H1 (cell line): Measurements from ENCODE around the gene ISX. TPM values are rescaled to one million over a fixed set of nuclear protein-coding genes. Genes with fewer than 3 reads are reported as not detected.

Source experiments
- ASH2L ChIP-seq: fragments of 200-600, 300-600 bp; sonication (generic); IDR thresholded peaks from one replicate; pipeline ENCODE4 v1.7.1; 2017; ENCODE audit warnings: low read length
- CTCF ChIP-seq, 3 experiments: IDR thresholded peaks; 1 replicate in 2 of 3; 2 replicates in 1 of 3; pipeline versions ENCODE4 v1.5.1 to v1.6.1; 2011; ENCODE audit warnings: low read length in 3 of 3, mild to moderate bottlenecking in 3 of 3, inconsistent platforms in 2 of 3, low read depth in 1 of 3, moderate library complexity in 1 of 3; ENCODE audit not compliant: insufficient read depth in 1 of 3; ENCODE audit errors: control extremely low read depth in 1 of 3
- HDAC2 ChIP-seq, 2 experiments: fragments of 300-600 bp in 1 of 2; sonication (generic) in 1 of 2; IDR thresholded peaks; 2 replicates each; pipeline ENCODE4 v1.6.1; 2011 to 2012; ENCODE audit warnings: low read depth in 2 of 2, low read length in 2 of 2, mild to moderate bottlenecking in 2 of 2, moderate library complexity in 2 of 2, borderline replicate concordance in 1 of 2, inconsistent platforms in 1 of 2
- KDM1A ChIP-seq: fragments of 200-600, 300-600 bp; sonication (generic); IDR thresholded peaks from 2 replicates; pipeline ENCODE4 v1.7.1; 2016; ENCODE audit warnings: mild to moderate bottlenecking, low read length, borderline replicate concordance
- MAFK ChIP-seq: IDR thresholded peaks from 2 replicates; pipeline ENCODE4 v1.6.1; 2012; ENCODE audit warnings: low read depth, mild to moderate bottlenecking, improper control_type of control experiment, low read length
- POLR2A ChIP-seq, 2 experiments: IDR thresholded peaks; 1 replicate in 1 of 2; 2 replicates in 1 of 2; pipeline ENCODE4 v1.6.1; 2011; ENCODE audit warnings: low read depth in 2 of 2, low read length in 2 of 2, mild to moderate bottlenecking in 2 of 2; ENCODE audit errors: control extremely low read depth in 1 of 2
- RXRA ChIP-seq: IDR thresholded peaks from 2 replicates; pipeline ENCODE4 v1.6.1; 2011; ENCODE audit warnings: low read depth, mild to moderate bottlenecking, low read length, moderate library complexity; ENCODE audit not compliant: insufficient read depth
- SIN3A ChIP-seq, 2 experiments: IDR thresholded peaks in 1 of 2; conservative IDR thresholded peaks in 1 of 2; 2 replicates each; pipeline ENCODE4 v1.6.1; 2011 to 2012; ENCODE audit warnings: low read length in 2 of 2, improper control_type of control experiment in 1 of 2, low read depth in 1 of 2, mild to moderate bottlenecking in 1 of 2
- TEAD4 ChIP-seq: IDR thresholded peaks from 2 replicates; pipeline ENCODE4 v1.6.1; 2012; ENCODE audit warnings: low read depth, low read length, inconsistent platforms, mixed read lengths
- polyA plus RNA-seq, 7 experiments: library from polyadenylated mRNA; depleted of rRNA in 3 of 7; stranded (reverse) in 5 of 7; unstranded in 2 of 7; fragments of >200 nt in 5 of 7; fragments of 200-250 nt in 2 of 7; gene quantifications; 1 replicate in 5 of 7; 2 replicates in 1 of 7; 4 replicates in 1 of 7; pipeline versions ENCODE4 v1.2.1 to v1.2.3, GENCODE V29; 2011 to 2013; ENCODE audit warnings: missing spikeins in 2 of 7, mixed read lengths in 2 of 7
- total RNA-seq: library from RNA; stranded (reverse); fragmentation: NEBNext Ultra II Directional; extraction: Animal tissue kit (Norgen Biotek cat#: 25700); gene quantifications from 2 replicates; pipeline ENCODE4 v1.2.1, GENCODE V29; 2021

Gene ISX
- total and polyA plus RNA-seq, 2 of the 8 experiments (the other 6 are each of a cell fraction or from before 2014, with no cell fraction given) = not detected

DNA sequence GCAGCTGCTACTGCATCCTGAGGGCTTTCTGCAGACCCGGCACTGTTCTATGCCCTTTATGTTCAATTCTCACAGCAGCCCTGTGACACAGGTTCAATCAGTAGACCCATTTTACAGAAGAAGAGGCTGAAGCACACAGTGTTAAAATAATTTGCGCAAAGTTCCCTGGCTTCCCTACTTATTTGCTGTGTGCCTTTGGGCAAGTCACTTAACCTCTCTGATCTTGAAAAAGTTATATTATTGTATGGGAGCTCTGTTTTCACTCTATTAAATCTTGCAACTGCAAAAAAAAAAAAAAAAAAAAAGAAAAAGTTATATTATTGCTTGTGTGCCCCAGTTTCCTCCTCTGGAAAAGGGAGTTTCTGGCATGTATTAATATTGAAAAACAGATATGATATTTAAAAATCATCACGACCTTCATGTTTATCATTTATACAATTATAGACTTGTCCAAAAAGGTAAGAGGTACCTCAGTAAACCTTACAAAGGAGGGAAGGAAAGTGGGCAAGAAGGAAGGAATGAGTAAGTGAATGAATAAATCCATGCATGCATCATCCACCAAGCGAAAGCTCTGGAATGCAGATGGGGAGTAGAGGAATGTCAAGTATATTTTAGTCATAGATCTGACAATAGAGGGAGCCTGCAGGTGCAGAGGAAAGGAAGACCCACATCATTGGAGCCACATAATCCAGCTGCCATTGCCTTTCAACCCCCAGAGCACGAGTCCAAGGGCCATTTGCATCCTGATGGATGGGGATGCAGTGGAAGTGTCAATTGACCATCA, 21.2 kb upstream of the ISX start (continued):
- TF ChIP-seq CTCF (IDR thresholded peaks at IDR 0.05; ENCODE audit: control extremely low read depth in 1 of 3, insufficient read depth in 1 of 3, low read depth in 1 of 3, low read length in 3 of 3) = no peak
- 0 out of 2 replicates have a peak, but pooled peaks have one; percentile 13 for TF ChIP-seq KDM1A
- TF ChIP-seq MAFK = no peak
- TF ChIP-seq RXRA = no peak
- TF ChIP-seq SIN3A (conservative IDR thresholded peaks at IDR 0.05 in 1 of 2, IDR thresholded peaks at IDR 0.05 in 1 of 2; ENCODE audit: low read depth in 1 of 2, low read length in 2 of 2) = no peak
- TF ChIP-seq HDAC2 (IDR thresholded peaks at IDR 0.05; ENCODE audit: borderline replicate concordance in 1 of 2, low read depth in 2 of 2, low read length in 2 of 2) = no peak
- TF ChIP-seq ASH2L = no peak
- 0 out of 2 replicates have a peak, but pooled peaks have one; percentile 31 for TF ChIP-seq TEAD4
- TF ChIP-seq POLR2A (IDR thresholded peaks at IDR 0.05; ENCODE audit: control extremely low read depth in 1 of 2, low read depth in 2 of 2, low read length in 2 of 2) = no peak
